22Rv1 (cell line): ENCODE measurements around the gene AFDN.
A peak's percentile ranks its signal among the peaks of the same experiment; 100 is the strongest.

ENCODE experiments used
- H3K27ac ChIP-seq: fragments of 450-650 bp; 2 replicates; pipeline ENCODE4 v1.5.1; 2017
- ZFX ChIP-seq: fragments of 450-650 bp; IDR thresholded peaks from 2 replicates; pipeline ENCODE4 v1.6.1; 2017; ENCODE audit warnings: antibody characterized with exemption, borderline replicate concordance
- TF ChIP-seq, protein P1 (sequence below): fragments of 450-650 bp; IDR thresholded peaks from 2 replicates; pipeline ENCODE4 v1.5.1; 2017; ENCODE audit warnings: mild to moderate bottlenecking

The AFDN gene

DNA sequence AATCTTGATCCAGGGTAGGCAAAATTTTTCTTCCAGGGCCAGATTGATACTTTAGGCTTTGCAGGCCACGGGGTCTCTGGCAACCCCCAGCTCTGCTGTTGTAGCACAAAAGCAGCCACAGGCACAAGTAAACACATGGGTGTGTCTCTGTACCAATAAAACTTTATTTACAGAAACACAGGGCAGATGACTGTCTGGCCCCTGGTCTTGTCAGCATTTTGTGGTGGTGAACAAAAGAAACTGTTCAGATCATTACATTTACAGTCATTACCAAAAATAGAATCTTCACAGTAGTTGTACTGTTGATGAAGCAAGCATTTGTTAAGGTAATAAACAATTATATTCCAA, 125.8 kb downstream of the AFDN start:
- peak overlapping the region; percentile 33; the same call in 1 of the 2 replicates for H3K27ac ChIP-seq

DNA sequence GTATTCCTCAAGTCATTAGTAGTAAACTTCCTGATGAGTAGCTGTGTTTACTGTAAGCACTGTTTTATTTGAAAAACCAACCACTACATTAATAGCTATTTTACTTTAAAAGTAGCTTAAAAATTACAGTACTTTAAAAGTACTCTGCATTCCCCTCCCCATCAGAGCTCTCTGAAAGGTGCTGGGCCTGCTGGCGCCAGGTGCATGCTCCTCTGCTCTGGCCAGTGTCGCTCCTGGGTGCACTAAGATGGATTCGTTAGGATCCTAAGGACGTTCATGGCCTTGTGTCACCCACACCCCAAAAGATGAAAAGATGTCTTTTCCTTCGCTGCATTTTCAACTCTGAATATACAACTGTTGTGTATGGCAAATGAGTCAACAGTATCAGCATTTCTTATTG, 126.8 kb downstream of the AFDN start:
- H3K27ac ChIP-seq = no peak overlapping the region
- TF ChIP-seq, protein P1, sequence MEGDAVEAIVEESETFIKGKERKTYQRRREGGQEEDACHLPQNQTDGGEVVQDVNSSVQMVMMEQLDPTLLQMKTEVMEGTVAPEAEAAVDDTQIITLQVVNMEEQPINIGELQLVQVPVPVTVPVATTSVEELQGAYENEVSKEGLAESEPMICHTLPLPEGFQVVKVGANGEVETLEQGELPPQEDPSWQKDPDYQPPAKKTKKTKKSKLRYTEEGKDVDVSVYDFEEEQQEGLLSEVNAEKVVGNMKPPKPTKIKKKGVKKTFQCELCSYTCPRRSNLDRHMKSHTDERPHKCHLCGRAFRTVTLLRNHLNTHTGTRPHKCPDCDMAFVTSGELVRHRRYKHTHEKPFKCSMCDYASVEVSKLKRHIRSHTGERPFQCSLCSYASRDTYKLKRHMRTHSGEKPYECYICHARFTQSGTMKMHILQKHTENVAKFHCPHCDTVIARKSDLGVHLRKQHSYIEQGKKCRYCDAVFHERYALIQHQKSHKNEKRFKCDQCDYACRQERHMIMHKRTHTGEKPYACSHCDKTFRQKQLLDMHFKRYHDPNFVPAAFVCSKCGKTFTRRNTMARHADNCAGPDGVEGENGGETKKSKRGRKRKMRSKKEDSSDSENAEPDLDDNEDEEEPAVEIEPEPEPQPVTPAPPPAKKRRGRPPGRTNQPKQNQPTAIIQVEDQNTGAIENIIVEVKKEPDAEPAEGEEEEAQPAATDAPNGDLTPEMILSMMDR = no peak
- no peak for TF ChIP-seq ZFX

More for the DNA sequence above, 125.8 kb downstream of the AFDN start:
- TF ChIP-seq, protein P1 = no peak
- no peak for TF ChIP-seq ZFX

DNA sequence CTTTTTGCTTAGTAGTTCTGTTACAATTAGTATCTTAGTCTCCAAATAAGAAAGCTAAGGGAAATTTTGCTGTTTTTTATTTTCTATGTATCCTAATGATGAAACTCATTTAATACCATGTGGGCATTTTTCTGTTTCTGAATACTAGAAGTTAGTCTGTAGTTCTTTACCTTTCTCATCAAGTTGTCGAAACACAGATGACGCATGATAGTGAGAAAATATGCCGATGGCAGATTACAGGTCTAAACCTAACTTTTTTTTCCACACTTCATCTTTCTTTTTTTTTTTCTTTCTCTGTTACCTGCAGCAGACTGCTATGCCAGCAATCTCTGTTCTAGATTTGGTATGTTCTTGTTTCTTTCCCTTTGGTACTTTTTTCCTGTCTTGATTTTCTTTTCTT, 127.4 kb downstream of the AFDN start:
- H3K27ac ChIP-seq = no peak overlapping the region
- no peak for TF ChIP-seq ZFX
- TF ChIP-seq, protein P1 = no peak

DNA sequence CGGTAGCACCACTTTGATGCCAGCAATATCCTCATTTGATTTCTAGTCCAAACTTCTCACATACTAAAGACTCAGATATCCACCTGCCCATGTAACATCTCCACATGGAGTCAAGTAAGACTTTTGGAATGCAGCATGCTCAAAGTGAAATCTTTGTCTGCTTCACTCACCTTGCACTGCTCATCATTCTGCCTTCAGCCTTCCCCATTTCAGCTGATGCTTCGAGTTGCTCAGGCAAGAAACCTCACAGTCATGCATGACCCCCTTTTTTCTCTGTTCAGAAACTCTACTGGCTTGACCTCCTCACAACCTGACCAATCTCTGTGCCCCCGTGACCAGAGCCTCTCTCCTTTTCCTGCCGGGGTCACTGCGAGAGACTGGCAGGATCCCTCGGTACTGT, 129.8 kb downstream of the AFDN start:
- H3K27ac ChIP-seq = no peak overlapping the region
- TF ChIP-seq, protein P1 = no peak
- TF ChIP-seq ZFX = no peak

DNA sequence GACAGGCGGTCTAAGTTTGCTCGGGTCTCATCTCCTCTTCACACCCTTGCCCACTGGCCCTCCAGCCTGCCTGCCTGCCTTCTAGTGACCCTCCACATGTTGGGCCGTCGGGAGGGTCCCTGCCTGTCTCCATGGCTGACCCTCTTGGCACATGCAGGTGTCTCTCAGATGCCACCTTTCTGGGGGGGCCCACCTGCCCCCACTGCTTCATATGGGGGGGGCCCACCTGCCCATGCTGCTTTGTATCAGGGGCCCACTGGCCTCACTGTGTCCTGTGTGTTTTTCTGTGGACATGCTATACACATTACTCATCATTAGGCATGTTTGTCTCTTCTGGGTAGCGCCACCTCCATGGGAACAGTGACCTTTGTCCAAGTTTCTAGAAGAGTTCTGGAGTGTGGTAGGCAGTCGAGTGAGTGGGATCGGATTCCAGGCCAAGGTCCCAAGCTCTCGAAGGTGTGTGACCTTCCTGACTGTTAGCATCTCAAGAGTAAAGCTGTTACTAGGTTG, 130.3 kb downstream of the AFDN start:
- H3K27ac ChIP-seq = no peak overlapping the region
- no peak for TF ChIP-seq ZFX

DNA sequence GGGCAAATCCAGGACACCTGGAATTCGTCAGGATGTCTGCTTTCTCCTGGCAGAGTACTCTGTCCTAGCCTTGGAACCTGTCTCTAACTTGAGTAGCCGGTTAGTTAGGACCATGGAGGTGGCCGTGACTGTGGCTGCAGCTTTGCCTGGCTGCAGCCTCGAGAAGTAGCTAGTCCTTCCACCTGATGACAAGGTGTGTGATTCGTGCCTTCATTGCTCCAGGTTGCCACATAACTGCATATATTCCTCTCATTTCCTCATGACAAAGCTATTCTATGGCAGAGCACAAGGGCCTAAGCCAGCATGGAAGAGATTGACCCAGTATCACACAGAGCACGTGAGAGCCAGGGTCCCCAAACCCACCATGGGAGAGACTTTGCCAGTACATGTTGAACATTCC, 130.9 kb downstream of the AFDN start:
- H3K27ac ChIP-seq = no peak overlapping the region
- no peak for TF ChIP-seq ZFX
- TF ChIP-seq, protein P1 = no peak

DNA sequence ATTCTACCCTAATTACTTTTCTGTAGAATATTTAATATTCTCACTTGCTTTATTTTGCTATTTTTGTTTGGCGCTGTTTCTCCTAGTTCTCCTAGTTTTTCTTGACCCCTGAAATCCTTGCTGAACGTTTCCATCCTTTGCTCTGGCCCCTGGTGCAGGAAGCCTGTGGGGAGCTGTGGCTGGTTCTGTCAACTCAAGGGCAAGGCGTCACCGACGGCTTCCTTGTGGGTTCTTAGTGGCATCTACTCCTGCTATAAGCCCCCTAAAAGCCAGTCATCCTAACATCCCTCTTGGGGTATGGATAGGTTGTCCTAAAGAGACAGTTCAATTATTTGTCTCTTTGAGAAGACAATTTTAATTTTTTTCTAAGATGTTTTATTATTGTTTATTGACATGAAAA, 133.9 kb downstream of the AFDN start:
- TF ChIP-seq ZFX = no peak
- TF ChIP-seq, protein P1 = no peak
- H3K27ac ChIP-seq = no peak overlapping the region

DNA sequence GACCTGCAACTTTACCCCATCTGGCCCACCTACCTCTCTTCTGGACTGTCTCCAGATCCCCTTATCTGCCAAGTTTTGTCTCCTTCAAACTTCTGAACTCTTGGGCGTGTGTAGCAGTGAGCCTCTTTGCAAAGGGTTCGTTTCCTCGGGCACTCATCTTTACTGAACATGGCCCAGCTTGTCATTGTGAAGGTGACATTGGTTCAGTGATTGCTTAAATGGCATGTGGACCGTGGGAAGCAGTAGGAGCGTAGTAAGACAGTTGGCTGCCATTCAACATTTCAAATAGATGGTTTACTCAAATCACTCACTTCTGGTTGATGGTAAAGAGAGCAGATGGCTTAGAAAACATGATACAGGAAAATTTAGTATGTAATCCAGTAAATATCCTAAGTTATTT, 136.0 kb downstream of the AFDN start:
- TF ChIP-seq ZFX = no peak
- TF ChIP-seq, protein P1 = no peak
- 0 out of 2 replicates have a peak overlapping the region, but pooled peaks have one; percentile 82 for H3K27ac ChIP-seq
